ENCODE data around the gene ACSF3.

Gene ACSF3

DNA sequence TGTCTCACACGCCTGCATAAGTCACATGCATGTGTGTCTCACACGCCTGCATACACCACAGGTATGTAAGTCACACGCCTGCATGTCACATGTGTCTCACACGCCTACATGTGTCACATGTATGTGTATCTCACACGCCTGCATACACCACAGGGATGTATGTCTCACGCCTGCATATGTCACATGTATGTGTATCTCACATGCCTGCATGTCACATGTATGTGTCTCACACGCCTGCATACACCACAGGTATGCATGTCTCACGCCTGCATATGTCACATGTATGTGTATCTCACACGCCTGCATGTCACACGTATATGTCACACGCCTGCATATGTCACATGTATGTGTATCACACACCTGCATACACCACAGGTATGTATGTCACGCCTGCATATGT lies 64.1 kb downstream of the ACSF3 start:
- ATAC-seq, result no peak
- no peak for TF ChIP-seq TCF4 (CRISPR knock-in tag; IDR thresholded peaks at IDR 0.05; ENCODE audit: borderline replicate concordance)
- TF ChIP-seq BACH2 (CRISPR knock-in tag; IDR thresholded peaks at IDR 0.05; ENCODE audit: borderline replicate concordance), result no peak
- no peak for TF ChIP-seq RARB (CRISPR knock-in tag; IDR thresholded peaks at IDR 0.05)
- TF ChIP-seq ESRRG (CRISPR knock-in tag; IDR thresholded peaks at IDR 0.05), result no peak
- TF ChIP-seq GLIS3 (CRISPR knock-in tag; IDR thresholded peaks at IDR 0.05), result no peak
- TF ChIP-seq ZNF565 (CRISPR knock-in tag; conservative IDR thresholded peaks at IDR 0.05; ENCODE audit: low read depth), result no peak
- TF ChIP-seq ZC3H10 (CRISPR knock-in tag; IDR thresholded peaks at IDR 0.05), result no peak
- TF ChIP-seq, protein P1, sequence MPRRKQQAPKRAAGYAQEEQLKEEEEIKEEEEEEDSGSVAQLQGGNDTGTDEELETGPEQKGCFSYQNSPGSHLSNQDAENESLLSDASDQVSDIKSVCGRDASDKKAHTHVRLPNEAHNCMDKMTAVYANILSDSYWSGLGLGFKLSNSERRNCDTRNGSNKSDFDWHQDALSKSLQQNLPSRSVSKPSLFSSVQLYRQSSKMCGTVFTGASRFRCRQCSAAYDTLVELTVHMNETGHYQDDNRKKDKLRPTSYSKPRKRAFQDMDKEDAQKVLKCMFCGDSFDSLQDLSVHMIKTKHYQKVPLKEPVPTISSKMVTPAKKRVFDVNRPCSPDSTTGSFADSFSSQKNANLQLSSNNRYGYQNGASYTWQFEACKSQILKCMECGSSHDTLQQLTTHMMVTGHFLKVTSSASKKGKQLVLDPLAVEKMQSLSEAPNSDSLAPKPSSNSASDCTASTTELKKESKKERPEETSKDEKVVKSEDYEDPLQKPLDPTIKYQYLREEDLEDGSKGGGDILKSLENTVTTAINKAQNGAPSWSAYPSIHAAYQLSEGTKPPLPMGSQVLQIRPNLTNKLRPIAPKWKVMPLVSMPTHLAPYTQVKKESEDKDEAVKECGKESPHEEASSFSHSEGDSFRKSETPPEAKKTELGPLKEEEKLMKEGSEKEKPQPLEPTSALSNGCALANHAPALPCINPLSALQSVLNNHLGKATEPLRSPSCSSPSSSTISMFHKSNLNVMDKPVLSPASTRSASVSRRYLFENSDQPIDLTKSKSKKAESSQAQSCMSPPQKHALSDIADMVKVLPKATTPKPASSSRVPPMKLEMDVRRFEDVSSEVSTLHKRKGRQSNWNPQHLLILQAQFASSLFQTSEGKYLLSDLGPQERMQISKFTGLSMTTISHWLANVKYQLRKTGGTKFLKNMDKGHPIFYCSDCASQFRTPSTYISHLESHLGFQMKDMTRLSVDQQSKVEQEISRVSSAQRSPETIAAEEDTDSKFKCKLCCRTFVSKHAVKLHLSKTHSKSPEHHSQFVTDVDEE (CRISPR knock-in tag; IDR thresholded peaks at IDR 0.05), result no peak
- TF ChIP-seq SNAI2 (CRISPR knock-in tag; IDR thresholded peaks at IDR 0.05), result no peak
- TF ChIP-seq, protein P2, sequence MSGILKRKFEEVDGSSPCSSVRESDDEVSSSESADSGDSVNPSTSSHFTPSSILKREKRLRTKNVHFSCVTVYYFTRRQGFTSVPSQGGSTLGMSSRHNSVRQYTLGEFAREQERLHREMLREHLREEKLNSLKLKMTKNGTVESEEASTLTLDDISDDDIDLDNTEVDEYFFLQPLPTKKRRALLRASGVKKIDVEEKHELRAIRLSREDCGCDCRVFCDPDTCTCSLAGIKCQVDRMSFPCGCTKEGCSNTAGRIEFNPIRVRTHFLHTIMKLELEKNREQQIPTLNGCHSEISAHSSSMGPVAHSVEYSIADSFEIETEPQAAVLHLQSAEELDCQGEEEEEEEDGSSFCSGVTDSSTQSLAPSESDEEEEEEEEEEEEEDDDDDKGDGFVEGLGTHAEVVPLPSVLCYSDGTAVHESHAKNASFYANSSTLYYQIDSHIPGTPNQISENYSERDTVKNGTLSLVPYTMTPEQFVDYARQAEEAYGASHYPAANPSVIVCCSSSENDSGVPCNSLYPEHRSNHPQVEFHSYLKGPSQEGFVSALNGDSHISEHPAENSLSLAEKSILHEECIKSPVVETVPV (CRISPR knock-in tag; IDR thresholded peaks at IDR 0.05), result no peak

DNA sequence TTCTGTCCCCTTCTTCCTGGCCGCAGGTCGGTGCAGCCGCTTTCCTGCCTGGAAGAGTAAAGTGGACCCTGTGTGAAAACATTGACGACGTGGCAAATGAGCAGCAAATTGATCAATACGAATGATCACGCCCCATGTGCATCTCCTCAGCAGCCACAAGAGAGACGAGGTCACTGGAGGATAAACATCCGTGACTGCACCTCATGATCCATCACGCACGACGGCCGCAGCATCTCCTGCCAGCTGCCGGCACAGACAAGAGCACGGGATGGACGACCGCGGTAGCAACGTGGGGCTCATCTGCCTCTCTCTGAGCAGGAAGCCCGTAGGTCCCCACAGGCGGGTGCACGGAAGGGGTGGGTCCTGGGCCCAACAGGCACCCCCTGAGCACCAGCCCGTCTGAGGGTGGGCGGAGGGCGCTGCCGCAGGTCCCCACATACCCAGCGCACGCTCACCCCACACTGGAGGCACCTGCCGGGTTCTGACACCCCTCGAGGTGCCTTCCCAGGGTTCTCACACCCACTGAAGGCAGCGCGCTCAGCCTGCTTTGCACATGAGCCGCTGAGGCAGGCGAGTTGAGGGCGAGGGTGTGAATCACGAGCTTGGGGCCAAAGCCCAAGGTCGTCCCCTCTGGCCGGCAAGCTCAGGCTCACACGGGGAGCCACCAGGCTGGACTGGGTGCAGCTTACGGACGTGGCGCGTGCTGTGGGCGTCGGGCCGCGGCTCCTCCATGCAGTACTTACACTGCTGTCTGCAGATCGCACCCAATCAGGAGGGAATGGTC lies 65.6 kb downstream of the ACSF3 start:
- TF ChIP-seq SNAI2 (CRISPR knock-in tag; IDR thresholded peaks at IDR 0.05), result no peak

DNA sequence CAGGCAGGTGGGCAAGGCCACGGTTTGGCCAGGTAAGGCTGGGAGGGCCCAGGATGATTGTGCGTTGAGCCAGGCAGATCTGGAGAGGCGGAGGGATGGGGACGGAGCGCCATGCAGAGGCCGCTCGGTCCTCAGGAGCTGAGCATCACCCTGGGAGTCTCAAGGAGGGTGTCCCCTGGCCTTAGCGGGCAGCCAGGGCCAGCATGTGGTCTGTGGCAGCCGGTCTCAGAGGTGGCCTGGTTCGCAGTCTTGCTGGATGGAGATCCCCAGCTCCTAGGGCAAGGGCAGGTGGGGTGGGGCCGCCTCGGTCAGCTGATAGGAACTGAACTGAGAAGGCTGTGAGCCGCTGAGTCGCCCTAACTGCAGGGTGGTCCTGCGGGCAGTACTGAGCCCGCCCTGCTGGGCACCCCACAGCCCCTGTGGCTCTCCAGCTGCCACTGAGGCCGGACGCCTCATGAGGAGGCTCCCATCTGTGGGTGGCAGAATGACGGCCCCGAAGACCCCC lies 66.2 kb downstream of the ACSF3 start:
- ATAC-seq, result no peak
- TF ChIP-seq ZC3H10 (CRISPR knock-in tag; IDR thresholded peaks at IDR 0.05) (no peak), OSR1 (CRISPR knock-in tag; IDR thresholded peaks at IDR 0.05) (no peak), RARB (CRISPR knock-in tag; IDR thresholded peaks at IDR 0.05) (no peak), GLIS3 (CRISPR knock-in tag; IDR thresholded peaks at IDR 0.05) (no peak), ZNF70 (CRISPR knock-in tag; IDR thresholded peaks at IDR 0.05) (no peak)
- TF ChIP-seq, protein P3, sequence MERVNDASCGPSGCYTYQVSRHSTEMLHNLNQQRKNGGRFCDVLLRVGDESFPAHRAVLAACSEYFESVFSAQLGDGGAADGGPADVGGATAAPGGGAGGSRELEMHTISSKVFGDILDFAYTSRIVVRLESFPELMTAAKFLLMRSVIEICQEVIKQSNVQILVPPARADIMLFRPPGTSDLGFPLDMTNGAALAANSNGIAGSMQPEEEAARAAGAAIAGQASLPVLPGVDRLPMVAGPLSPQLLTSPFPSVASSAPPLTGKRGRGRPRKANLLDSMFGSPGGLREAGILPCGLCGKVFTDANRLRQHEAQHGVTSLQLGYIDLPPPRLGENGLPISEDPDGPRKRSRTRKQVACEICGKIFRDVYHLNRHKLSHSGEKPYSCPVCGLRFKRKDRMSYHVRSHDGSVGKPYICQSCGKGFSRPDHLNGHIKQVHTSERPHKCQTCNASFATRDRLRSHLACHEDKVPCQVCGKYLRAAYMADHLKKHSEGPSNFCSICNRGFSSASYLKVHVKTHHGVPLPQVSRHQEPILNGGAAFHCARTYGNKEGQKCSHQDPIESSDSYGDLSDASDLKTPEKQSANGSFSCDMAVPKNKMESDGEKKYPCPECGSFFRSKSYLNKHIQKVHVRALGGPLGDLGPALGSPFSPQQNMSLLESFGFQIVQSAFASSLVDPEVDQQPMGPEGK (CRISPR knock-in tag; IDR thresholded peaks at IDR 0.05; ENCODE audit: borderline replicate concordance), result no peak
- TF ChIP-seq, protein P2 (CRISPR knock-in tag; IDR thresholded peaks at IDR 0.05), result no peak
- TF ChIP-seq, protein P1 (CRISPR knock-in tag; IDR thresholded peaks at IDR 0.05), result no peak
- TF ChIP-seq, protein P4, sequence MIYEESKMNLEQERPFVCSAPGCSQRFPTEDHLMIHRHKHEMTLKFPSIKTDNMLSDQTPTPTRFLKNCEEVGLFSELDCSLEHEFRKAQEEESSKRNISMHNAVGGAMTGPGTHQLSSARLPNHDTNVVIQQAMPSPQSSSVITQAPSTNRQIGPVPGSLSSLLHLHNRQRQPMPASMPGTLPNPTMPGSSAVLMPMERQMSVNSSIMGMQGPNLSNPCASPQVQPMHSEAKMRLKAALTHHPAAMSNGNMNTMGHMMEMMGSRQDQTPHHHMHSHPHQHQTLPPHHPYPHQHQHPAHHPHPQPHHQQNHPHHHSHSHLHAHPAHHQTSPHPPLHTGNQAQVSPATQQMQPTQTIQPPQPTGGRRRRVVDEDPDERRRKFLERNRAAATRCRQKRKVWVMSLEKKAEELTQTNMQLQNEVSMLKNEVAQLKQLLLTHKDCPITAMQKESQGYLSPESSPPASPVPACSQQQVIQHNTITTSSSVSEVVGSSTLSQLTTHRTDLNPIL (CRISPR knock-in tag; IDR thresholded peaks at IDR 0.05; ENCODE audit: low read depth), result no peak

More for the DNA sequence above, 65.6 kb downstream of the ACSF3 start:
- ATAC-seq, result no peak

All from SK-N-SH treated with all-trans-retinoic acid at 6 μM for 48 hours (cell line).